GM12874 (cell line): ENCODE results near the gene DDB1.

ENCODE experiments used
- TF ChIP-seq, protein P1 (sequence below): IDR thresholded peaks from 2 replicates; pipeline ENCODE4 v1.5.1; 2011; ENCODE audit warnings: low read depth, mild to moderate bottlenecking, control low read depth, low read length, moderate library complexity; ENCODE audit not compliant: insufficient read depth

Gene DDB1

DNA sequence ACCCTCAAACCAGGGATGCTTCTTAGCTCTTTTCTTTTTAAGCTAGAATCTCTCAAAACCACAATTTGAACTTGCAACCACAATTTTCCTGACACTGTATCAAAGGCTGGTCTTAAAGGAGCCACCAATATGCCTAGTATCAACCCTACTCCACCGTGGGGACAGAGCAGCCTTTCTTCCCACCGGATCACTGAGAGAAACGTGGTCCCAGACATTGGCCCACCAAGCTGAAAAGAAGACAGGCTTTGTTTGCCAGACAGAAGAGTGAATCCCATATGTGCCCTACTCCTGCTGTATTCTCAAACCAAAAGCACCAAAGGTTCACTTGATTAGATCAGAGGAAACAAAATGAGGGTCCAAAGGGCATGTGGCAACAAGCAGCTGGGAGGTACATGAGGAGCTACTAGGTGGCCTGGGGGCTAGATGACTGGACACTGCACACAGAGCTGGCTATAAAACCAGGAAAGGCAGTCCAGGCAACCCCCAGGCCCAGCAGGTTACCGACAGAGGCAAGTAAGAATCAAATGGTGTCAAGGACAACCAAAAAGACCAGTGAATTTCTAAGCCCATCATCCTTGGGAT, 34.2 kb downstream of the DDB1 start:
- TF ChIP-seq, protein P1, sequence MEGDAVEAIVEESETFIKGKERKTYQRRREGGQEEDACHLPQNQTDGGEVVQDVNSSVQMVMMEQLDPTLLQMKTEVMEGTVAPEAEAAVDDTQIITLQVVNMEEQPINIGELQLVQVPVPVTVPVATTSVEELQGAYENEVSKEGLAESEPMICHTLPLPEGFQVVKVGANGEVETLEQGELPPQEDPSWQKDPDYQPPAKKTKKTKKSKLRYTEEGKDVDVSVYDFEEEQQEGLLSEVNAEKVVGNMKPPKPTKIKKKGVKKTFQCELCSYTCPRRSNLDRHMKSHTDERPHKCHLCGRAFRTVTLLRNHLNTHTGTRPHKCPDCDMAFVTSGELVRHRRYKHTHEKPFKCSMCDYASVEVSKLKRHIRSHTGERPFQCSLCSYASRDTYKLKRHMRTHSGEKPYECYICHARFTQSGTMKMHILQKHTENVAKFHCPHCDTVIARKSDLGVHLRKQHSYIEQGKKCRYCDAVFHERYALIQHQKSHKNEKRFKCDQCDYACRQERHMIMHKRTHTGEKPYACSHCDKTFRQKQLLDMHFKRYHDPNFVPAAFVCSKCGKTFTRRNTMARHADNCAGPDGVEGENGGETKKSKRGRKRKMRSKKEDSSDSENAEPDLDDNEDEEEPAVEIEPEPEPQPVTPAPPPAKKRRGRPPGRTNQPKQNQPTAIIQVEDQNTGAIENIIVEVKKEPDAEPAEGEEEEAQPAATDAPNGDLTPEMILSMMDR, result no peak

DNA sequence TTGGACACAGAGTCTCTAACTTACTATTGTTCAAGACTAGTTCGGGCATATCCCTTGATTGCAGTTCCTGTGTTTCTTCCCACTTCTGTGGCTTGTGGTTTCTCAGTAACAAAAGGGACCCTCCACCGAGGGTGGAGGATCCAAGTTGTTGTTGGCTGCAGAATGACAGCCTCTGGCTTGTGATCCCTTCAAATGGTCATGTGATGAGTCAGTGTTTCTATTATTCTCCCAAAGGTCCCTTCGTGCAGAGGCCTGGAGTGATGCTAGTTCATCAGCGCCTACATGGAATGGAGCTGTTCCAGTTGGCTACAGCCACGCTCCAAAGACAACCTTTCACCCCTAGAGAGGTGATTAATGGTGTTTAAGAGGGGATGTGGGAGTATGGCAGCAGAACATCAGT, 35.2 kb downstream of the DDB1 start:
- TF ChIP-seq, protein P1, result no peak

DNA sequence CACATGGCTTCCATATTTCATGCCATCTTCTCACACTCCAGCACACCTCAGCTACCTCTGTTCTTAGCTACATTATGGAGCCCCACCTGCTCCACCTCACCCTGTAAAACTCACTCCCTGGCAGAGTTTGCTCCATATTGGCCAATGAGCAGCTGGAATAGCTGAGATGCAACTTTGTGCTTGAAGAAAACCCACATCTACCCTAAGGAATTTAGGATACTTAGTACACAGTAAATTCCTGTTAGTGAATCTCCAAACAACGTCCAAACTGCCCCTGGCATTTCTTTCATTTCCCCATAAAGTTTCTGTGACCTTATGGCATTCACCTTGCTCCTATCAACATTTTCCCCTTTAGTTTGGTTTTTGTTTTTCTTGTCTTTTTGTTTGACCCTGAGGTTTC, 35.6 kb downstream of the DDB1 start:
- TF ChIP-seq, protein P1, result no peak

DNA sequence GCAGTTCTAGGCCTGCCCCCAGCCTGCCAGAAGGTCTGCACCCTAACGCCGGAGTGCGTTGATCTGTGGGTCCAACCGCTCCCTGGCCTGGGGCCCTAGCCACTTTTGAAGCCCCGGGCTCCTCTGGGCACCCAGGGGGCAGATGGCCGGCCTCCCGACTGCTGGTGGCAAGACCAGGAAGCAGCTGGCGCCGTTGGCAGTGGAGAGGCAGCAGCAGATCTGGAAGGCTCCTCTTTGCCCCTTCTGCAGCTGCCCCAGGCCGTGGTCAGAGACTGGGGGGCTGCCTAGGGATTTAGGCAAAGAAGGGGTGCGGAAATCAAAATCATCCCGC, 37.3 kb downstream of the DDB1 start:
- TF ChIP-seq, protein P1, result no peak

DNA sequence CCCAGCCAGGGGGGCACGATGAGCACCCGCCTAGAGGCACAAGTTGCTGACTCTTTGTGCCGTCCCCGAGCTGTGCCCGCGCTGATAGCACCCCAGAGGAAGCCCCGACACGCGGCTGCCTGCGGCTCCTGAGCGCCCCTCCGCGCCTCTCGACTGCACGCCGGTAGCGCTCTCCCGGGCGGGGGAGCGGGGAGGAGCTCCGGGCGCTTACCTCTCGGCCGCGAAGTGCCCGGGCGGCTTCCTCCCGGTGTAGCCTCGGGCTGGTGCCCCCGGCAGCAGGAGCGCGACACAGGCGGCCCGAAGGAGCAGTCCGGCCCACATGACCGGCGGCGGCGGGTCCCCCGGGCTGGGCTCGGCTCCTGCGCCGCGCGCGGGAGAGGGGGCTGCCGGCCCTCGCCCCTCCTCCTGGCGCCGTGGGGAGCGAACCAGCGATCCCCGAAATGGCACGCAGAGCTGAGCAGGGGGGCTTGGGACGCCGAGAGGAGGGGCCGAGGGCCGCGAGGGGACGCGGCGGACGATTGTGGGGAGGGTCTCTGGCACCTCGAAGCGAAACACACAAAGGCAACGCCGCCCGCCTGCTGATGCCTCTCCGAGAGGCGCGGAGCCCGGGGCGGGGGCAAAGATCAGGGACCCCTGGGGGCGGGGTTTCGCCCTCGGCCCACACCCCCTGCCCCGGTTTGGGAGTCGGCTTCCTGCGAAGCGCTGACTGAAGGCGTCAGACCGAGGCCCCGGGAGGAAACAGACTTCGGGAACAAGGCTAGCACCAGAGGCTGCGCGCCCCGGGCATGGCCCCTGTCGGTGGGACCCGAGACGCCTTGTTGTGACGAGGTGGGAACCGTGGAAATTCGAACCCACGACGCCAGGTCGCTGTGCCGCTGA, 37.9 kb downstream of the DDB1 start, which contains the start of gene VWCE:
Gene VWCE (minus strand): TSS at position 600 of the 879 bp plus-strand sequence. CDS start 279 bp downstream, at position 321.
- TF ChIP-seq, protein P1, result peak; percentile 57

DNA sequence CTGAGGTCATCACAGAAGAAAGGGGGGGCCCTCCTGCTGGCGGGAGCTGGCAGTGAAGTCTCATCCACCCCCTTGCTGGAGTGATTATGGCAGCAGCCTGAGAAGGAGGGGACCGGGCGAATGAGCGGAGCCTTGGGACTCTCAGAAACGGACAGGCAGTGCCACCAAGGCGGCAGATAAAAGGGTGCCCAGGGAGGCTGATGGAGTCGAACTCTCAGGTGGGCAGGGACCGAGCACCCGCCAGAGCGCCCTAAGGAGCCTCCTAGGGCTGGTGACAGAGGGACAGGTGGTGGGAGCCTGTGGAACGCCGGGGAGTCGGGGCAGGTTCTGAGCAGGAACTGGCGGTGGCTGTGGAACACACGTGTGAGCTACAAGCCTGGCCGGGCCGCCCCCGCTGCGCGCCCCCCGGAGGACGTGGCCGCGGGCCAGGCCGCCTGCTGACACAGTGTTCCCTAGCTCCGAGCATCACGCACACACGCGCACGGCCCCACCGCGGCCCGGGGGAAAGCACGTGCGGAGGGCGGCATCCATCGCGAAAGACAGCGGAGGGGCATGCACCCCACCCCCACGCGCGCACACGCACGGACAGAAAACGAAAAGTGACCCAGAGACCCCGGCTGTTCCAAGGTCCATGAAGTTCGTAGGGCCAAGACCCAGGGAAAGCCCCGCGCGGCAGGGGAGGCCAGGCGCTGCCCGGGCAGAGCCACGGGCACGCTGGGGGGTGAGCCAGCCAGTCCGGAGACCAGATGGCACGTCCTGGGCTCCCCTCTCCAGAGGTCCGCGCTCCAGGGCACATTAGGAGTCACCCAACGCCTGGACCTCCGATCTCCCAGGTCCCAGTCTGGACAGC, 38.8 kb downstream of the DDB1 start:
- TF ChIP-seq, protein P1, result no peak; the same call in 1 of the 2 replicates

DNA sequence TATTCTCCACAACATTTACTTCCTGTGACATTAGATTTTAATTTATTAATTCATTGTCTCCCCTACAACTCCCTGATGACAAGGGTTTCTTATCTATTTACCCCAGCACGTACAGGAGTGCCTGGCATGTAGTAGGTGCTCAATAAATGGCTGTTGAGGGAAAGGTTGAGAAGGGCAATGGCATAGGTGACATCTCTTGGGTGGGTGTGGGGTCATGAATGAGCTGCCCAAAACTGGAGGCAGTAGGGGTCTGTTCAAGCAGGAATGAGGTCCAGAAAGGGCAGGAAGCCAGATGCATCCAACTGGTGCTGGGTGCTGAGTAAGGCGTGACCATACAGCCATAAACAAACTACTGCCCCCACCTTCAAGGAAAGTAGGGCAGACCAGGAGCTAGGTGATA, 40.5 kb downstream of the DDB1 start:
- TF ChIP-seq, protein P1, result no peak
